Kidney (tissue), 14 donors: ENCODE results near the gene C22orf31. TPM values are rescaled to one million over a fixed set of nuclear protein-coding genes. Genes with fewer than 3 reads are reported as not detected.

Source experiments
- DNase-seq, 5 donors: peaks; one replicate each; pipeline ENCODE4 v3.0.0-alpha.2; 2013 to 2020
- FAIRE-seq: peaks from 2 replicates; lab custom pipeline; 2012; peaks lifted over from hg19 to GRCh38; lab: Jason Lieb, UNC
- H3K27ac ChIP-seq, 2 donors: one replicate each; pipeline ENCODE4 v1.7.0; 2013; ENCODE audit warnings: low read depth in 2 of 2, low read length in 2 of 2, inconsistent platforms in 1 of 2
- H3K27me3 ChIP-seq: one replicate; pipeline ENCODE4 v1.7.1; 2013; ENCODE audit warnings: low read length, inconsistent platforms; ENCODE audit not compliant: control insufficient read depth, insufficient read depth
- H3K36me3 ChIP-seq, 3 donors: one replicate each; pipeline versions ENCODE4 v1.7.0 to v1.7.1; 2013; ENCODE audit warnings: low read length in 3 of 3, control low read depth in 1 of 3, inconsistent platforms in 1 of 3; ENCODE audit not compliant: insufficient read depth in 3 of 3, control insufficient read depth in 2 of 3
- H3K4me1 ChIP-seq, 3 donors: one replicate each; pipeline versions ENCODE4 v1.7.0 to v1.7.1; 2013; ENCODE audit warnings: low read length in 3 of 3, inconsistent platforms in 1 of 3, low read depth in 1 of 3; ENCODE audit not compliant: control insufficient read depth in 2 of 3, insufficient read depth in 2 of 3
- H3K4me3 ChIP-seq, 3 donors: one replicate each; pipeline versions ENCODE4 v1.7.0 to v1.8.1; 2013; ENCODE audit warnings: low read length in 3 of 3, control low read depth in 1 of 3, inconsistent platforms in 1 of 3
- H3K9ac ChIP-seq, 3 donors: one replicate each; pipeline versions ENCODE4 v1.7.0 to v1.7.1; 2013; ENCODE audit warnings: low read length in 3 of 3, control low read depth in 1 of 3, inconsistent platforms in 1 of 3
- H3K9me3 ChIP-seq, 3 donors: one replicate each; pipeline versions ENCODE4 v1.7.0 to v1.7.1; 2013; ENCODE audit warnings: low read length in 3 of 3, control low read depth in 1 of 3, inconsistent platforms in 1 of 3; ENCODE audit not compliant: control insufficient read depth in 2 of 3, insufficient read depth in 1 of 3
- CTCF ChIP-seq: IDR thresholded peaks from 3 replicates; pipeline ENCODE4 v1.5.1; 2012; ENCODE audit warnings: mild to moderate bottlenecking, moderate library complexity, borderline replicate concordance; ENCODE audit not compliant: insufficient read depth; ENCODE audit errors: extremely low read depth
- intact Hi-C: fragments of 100-400 bp; cut with DNase I; formaldehyde crosslinking; loops from one replicate; pipeline ENCODE4 v1.11.1; 2022
- polyA plus RNA-seq: library from polyadenylated mRNA; stranded (reverse); fragments of 350-450 nt; fragmentation: Illumina TruSeq; extraction: RNeasy Lipid Tissue Mini Kit (QIAGEN cat#74804); gene quantifications from one replicate; pipeline ENCODE4 v1.2.3, GENCODE V29; 2014; ENCODE audit warnings: low read depth, low replicate concordance; ENCODE audit not compliant: insufficient read depth
- total RNA-seq: library from RNA; stranded (reverse); fragmentation: NEBNext Ultra II Directional; extraction: Animal tissue kit (Norgen Biotek cat#: 25700); gene quantifications from one replicate; pipeline ENCODE4 v1.2.1, GENCODE V29; 2021
- donor health status: control.
- donor health status: control.
- donor health status: control.
- donor health status: control.
- donor health status: control.
- donor health status: DM: yes; HTN: yes; CAD: no.
- donor health status: Normal renal cell carcinoma (clear cell type).

The C22orf31 gene
- total and polyA plus RNA-seq, 2 donors from 2014 or later = not detected

DNA sequence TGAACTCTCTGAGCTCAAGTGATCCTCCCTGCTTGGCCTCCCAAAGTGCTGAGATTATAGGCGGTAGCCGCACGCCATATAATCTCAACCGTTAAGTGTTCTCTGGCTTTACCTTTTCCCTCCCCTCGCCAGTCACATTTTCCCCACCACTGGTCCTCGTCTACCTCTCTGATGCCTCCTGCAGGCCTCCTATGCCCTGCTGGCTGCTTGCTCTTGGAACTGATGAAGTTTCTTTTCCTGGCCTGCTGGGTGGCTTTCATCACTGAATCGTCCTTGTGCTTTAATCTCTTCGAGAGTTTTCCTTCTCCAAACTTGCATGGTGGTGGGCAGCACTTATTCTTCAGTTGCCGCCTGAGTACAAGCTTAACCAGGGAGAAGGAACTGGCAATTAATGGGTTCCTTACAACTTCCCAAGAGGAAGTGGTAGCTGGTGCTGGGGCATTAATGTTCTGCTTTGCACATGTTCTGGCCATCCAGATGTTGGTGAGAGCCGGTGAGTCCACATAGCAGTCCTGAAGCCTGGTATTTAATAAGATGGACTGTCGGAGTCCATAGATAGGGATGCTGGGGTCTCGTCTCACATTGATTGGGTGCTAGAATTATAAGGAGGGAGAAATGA is 1.3 kb downstream of the C22orf31 start:
- DNase-seq = no peak
- no peak for TF ChIP-seq CTCF
- H3K36me3 ChIP-seq = no peaks in the 10 kb centered on the region
- H3K27ac ChIP-seq = no peak overlapping the region
- H3K4me3 ChIP-seq = no peak overlapping the region
- no peaks in the 10 kb centered on the region for H3K4me1 ChIP-seq
- H3K27me3 ChIP-seq = no peaks in the 10 kb centered on the region
- intact Hi-C loops = no loop called here
- no peak overlapping the region for H3K9ac ChIP-seq
- FAIRE-seq = no peak
- no peaks in the 10 kb centered on the region for H3K9me3 ChIP-seq

DNA sequence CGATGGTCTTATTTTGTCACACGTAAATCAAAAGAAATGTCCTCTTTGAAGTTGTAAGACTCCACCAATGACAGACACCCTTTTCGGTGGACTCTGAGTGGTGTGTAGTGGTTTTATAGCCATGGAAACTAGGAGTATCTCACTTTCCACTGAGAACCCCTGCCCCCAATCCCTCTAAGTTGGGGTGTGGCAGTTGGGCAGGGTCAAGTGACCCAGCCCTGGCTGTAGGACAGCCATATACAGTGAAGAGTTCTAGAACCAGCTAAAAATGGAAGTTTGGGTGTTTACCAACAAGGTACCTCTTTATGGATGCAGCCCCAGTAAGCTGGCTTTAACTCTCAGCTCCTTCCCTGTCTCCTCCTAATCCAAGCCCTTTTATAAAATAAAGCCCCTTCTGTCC is 5.2 kb downstream of the C22orf31 start:
- no peaks in the 10 kb centered on the region for H3K4me1 ChIP-seq
- no peaks in the 10 kb centered on the region for H3K27me3 ChIP-seq
- DNase-seq = no peak
- no peak overlapping the region for H3K27ac ChIP-seq
- TF ChIP-seq CTCF = no peak
- FAIRE-seq = no peak
- H3K9me3 ChIP-seq = no peaks in the 10 kb centered on the region
- H3K9ac ChIP-seq = no peak overlapping the region
- H3K4me3 ChIP-seq = no peak overlapping the region
- no peaks in the 10 kb centered on the region for H3K36me3 ChIP-seq
- intact Hi-C loops = no loop called here

- H3K36me3 ChIP-seq = peaks cover 0 to 7% (median 0%) of the 10 kb centered on the region in 3 donors
- no peak for FAIRE-seq
- no peak for DNase-seq
- no peak overlapping the region for H3K27ac ChIP-seq
- no peaks in the 10 kb centered on the region for H3K4me1 ChIP-seq
- no peak overlapping the region for H3K4me3 ChIP-seq
- no peak for TF ChIP-seq CTCF
- no peaks in the 10 kb centered on the region for H3K9me3 ChIP-seq
- intact Hi-C loops = no loop called here
- no peak overlapping the region for H3K9ac ChIP-seq
- no peaks in the 10 kb centered on the region for H3K27me3 ChIP-seq
Observed at GRCh38 chr22:29055192-29055830, 6.3 kb downstream of the C22orf31 start.
